HG02588 (cell line): ENCODE measurements around the gene ESYT1.
A peak's percentile ranks its signal among the peaks of the same experiment; 100 is the strongest.

Experiments
- ATAC-seq: cut with Tn5 transposase; IDR thresholded peaks from one replicate; pipeline ENCODE4 v1.9.1; 2021; ENCODE audit warnings: mild to moderate bottlenecking, moderate library complexity; ENCODE audit not compliant: unreplicated experiment

ESYT1 gene

DNA sequence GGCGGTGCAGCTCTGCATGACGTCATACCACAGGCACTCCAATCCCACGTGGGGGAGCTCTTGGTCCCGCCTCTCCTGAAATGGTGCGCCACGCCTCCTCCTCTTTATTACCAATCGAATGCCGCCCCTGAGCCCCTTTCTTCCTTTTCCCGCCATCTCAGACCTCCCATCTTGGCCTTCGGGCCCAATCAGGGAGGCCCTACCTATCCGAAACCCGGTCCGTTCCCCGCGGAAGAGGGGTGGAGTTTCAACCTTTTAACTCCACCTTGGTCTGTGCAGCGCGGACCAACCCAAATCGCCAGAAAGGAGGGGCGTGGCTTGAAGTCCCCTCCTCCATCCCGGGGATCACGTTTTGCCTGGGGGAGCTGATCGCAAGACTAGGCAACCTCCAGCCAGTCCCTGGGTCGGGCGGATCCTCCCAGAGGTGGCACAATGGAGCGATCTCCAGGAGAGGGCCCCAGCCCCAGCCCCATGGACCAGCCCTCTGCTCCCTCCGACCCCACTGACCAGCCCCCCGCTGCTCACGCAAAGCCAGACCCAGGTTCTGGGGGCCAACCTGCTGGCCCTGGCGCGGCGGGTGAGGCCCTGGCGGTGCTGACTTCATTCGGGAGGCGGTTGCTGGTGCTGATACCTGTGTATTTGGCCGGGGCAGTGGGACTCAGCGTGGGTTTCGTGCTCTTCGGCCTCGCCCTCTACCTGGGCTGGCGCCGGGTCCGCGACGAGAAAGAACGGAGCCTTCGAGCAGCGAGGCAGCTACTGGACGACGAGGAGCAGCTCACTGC is at the start of gene ESYT1:
TSS of gene ESYT1 (plus strand) at position 380 of the 782 bp plus-strand sequence. CDS start at position 433, 53 bp downstream.
- peak; percentile 89 for ATAC-seq

DNA sequence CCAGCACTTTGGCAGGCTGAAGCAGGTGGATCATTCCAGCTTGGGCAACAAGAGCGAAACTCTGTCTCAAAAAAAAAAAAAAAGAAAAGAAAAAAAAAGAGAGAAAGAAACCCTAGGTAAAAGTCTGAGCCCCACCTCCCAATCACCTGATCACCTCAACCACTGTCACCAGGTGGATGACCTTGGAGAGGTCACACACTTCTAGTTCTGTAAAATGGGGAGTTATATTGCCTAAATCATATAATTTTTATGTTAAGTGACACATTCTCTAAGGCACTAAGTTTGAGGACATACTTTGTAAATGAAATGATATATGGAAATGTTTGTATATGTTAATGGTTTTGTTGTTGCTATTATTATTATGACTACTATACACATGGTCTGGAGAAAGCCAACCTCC is 49.6 kb upstream of the ESYT1 start:
- no peak for ATAC-seq

DNA sequence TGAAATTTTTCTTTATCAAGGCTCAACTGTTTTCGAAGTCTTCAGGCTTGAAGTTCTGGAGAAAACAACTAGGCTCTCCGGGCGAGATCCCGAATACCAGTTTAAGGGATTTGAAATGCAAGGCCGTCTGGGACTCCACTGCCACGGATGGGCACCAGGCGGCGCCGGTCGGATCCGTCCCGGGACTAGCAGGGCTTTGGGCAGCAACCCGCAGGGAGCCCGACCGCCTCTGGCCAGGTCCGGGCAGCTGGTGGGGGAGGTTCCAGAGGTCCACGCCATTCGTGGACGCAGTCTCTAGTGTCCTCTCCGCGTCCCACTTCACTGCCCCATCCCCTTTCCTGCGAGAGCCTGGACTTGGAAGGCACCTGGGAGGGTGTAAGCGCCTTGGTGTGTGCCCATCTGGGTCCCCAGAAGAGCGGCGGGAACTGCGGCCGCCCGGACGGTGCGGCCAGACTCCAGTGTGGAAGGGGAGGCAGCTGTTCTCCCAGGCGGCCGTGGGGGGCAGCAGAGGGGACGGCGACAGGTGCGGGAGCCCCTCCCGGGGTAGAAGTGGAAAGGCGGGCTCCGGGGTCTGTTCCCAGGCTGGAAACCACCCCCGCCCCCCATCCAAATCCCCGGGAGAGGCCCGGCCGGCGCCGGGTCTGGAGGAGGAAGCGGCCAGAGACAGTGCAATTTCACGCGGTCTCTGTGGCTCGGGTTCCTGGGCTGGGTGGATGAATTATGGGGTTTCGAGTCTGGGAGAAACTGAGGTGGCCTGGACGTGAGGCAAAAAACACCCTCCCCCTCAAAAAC is 48.9 kb upstream of the ESYT1 start:
- ATAC-seq, result no peak

DNA sequence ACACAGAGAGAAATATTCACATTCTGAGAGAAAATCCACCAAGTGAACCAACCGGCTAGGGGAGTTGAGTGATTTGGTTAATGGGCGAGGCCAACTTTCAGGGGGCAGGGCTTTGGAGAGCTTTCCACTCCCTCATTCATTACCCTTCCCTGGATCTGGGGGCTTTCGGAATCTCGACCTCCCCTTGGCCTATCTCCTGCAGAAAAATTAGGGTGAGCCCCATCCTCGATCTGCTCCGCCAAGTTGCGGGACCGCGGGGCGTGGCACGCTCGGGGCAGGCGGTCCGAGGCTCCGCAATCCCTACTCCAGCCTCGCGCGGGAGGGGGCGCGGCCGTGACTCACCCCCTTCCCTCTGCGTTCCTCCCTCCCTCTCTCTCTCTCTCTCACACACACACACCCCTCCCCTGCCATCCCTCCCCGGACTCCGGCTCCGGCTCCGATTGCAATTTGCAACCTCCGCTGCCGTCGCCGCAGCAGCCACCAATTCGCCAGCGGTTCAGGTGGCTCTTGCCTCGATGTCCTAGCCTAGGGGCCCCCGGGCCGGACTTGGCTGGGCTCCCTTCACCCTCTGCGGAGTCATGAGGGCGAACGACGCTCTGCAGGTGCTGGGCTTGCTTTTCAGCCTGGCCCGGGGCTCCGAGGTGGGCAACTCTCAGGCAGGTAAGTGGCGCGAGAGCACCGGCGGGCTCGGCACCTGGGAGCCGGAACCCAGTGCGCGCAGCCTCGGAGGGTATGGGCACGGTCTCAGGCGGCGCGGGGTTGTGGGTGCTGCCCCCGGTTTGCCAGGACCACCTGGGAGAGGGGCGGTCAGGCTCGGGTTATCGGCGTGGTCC is 48.1 kb upstream of the ESYT1 start, which contains the start of gene ERBB3:
TSS of gene ERBB3 (plus strand) at position 443 of the 833 bp plus-strand sequence. CDS start at position 579, 136 bp downstream.
- no peak for ATAC-seq

DNA sequence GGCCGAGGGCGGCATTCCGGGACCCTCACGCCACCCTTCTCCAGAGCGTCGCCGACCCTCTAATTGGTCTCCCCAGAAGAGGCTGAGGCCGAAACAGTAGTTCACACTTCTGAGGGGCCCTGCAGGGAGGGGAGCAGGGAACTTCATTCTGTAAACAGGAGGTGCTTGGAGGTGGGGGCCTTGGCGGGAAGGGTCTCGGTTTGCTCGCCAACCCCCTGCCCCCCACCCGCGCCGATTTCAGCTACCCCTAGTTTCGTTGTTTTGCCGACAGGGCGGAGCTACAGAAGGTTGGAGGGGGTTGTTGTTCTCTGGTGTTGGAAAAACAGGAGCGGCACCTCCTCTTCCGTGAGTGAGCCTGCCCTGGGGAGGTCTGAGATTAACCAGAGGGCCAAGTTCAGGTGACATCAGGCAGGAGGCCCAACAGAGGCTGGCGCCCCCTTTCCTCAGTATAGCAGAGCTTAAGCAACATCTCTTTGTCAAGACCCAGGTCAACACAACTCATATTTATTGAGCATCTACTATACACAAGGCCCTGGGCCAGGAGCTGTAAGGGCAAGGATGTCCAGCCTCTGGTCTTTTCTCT is 47.4 kb upstream of the ESYT1 start:
- ATAC-seq, result no peak

- no peak for ATAC-seq
Observed at GRCh38 chr12:56081393-56082347, 46.4 kb upstream of the ESYT1 start.

- no peak for ATAC-seq
Observed at GRCh38 chr12:56082382-56082781, 45.7 kb upstream of the ESYT1 start.

GRCh38 chr12:56082967-56083366 is 45.1 kb upstream of the ESYT1 start:
- no peak for ATAC-seq

DNA sequence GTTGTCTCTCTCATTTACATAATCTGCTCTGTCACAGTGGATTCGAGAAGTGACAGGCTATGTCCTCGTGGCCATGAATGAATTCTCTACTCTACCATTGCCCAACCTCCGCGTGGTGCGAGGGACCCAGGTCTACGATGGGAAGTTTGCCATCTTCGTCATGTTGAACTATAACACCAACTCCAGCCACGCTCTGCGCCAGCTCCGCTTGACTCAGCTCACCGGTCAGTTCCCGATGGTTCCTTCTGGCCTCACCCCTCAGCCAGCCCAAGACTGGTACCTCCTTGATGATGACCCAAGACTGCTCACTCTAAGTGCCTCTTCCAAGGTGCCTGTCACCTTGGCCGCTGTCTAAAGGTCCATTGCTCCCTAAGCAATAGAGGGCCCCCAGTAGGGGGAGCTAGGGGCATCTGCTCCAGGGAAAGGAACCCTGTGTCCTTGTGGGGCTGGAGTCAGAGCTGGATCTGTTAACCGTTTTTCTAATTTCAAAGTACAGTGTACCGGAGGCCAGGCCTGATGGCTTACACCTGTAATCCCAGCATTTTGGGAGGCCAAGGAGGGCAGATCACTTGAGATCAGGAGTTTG is 43.0 kb upstream of the ESYT1 start:
- ATAC-seq, result no peak

DNA sequence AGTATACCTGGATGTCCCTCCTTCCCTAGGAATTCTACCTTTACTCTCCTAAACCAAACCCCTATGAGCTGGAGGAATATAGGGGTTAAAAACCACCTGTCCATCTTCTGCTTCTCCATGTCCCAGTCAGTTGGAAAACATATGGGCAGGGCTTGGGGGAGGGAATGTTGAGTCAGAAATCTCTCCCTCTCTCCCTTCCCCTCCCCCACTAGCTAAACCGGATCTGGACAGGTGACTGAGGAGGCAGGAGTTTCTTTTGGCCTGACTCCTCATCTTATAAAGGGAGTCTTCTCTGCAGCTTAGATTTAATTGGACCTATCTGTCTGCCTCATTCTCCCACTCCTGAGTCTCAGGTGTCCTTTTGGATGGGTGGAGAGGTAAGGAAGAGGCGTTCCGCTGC is 42.0 kb upstream of the ESYT1 start:
- ATAC-seq, result no peak

- ATAC-seq, result no peak
Observed at GRCh38 chr12:56086608-56087007, 41.5 kb upstream of the ESYT1 start.

DNA sequence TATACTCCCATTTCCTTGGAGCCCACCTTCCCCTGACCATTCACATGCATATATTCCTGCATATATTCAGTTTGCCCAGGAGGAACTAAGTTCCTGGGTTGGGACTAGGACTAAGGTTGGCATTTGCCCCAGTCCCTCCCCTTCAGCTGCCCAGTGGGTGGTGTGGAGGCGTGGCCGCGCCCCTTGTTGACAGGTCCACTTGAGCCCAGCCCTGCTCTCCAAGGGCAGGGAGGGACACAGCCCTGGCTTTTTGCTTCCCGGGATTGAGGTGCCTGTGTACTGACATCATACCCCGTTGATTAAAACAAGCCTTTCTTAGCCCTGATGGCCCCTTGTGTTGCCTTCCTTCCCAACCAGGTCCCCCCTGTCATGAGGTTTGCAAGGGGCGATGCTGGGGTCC is 40.8 kb upstream of the ESYT1 start:
- no peak for ATAC-seq

DNA sequence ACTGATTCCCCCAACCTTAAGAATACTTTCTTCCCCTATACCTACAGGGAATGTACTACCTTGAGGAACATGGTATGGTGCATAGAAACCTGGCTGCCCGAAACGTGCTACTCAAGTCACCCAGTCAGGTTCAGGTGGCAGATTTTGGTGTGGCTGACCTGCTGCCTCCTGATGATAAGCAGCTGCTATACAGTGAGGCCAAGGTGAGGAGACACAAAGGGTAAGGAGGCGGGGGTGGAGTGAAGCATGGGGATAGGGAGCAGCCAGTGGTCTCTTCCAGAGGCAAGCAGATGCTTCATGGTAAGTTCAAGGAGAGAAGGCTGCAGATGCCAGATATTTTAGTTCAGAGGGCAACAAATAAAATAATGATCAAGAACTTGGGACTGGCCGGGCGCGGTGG is 30.3 kb upstream of the ESYT1 start:
- no peak for ATAC-seq

DNA sequence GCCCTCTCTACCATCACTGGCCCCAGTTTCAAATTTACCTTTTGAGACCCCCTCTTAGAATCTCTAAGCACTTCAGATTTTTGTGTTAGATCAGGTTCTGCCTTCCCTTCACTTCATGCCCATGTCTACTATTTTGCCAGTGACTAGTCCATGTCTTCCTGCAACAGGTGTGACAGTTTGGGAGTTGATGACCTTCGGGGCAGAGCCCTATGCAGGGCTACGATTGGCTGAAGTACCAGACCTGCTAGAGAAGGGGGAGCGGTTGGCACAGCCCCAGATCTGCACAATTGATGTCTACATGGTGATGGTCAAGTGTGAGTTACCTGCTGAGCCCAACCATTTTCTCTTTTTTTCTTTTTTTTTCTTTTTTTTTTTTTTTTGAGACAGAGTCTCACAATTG is 29.5 kb upstream of the ESYT1 start:
- no peak for ATAC-seq

- no peak for ATAC-seq
Observed at GRCh38 chr12:56099787-56100186, 28.3 kb upstream of the ESYT1 start.

DNA sequence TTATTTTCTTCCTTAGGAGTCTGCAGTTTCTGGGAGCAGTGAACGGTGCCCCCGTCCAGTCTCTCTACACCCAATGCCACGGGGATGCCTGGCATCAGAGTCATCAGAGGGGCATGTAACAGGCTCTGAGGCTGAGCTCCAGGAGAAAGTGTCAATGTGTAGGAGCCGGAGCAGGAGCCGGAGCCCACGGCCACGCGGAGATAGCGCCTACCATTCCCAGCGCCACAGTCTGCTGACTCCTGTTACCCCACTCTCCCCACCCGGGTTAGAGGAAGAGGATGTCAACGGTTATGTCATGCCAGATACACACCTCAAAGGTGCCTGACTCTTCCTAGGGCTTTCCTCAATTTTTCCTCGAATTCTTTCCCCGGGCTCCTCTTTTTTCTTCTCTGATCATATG is 27.0 kb upstream of the ESYT1 start:
- no peak for ATAC-seq

DNA sequence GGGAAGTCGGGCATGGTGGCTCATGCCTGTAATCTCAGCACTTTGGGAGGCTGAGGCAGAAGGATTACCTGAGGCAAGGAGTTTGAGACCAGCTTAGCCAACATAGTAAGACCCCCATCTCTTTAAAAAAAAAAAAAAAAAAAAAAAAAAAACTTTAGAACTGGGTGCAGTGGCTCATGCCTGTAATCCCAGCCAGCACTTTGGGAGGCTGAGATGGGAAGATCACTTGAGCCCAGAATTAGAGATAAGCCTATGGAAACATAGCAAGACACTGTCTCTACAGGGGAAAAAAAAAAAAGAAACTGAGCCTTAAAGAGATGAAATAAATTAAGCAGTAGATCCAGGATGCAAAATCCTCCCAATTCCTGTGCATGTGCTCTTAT is 25.4 kb upstream of the ESYT1 start:
- ATAC-seq, result no peak

DNA sequence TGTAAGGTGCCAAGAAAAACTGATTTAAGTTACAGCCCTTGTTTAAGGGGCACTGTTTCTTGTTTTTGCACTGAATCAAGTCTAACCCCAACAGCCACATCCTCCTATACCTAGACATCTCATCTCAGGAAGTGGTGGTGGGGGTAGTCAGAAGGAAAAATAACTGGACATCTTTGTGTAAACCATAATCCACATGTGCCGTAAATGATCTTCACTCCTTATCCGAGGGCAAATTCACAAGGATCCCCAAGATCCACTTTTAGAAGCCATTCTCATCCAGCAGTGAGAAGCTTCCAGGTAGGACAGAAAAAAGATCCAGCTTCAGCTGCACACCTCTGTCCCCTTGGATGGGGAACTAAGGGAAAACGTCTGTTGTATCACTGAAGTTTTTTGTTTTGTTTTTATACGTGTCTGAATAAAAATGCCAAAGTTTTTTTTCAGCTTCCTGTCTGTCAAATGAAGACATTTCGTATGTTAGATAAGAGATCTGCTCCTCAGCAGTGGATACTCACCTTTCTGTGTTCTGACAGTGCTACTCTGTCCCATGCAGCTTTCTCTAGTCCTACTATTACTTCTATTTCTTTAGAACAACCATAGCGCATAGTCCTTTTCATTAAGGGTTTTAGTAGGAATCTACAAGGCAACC is 24.9 kb upstream of the ESYT1 start:
- no peak for ATAC-seq

DNA sequence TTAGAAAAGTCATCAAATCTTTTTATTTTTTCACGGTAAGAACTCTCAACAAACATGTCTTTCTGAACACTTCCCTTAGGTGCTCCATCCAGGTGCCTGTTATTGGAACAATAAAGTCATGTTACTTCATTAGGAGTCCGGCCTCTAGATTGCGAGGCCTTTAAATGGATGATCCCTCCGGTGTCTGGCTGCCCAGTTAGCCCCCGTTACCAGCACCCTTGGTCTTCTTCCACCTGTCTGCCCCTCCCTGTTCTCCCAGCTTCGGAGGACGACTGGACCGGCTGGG is 24.3 kb upstream of the ESYT1 start:
- ATAC-seq, result no peak
